Right lobe of liver (tissue), 4 donors: ENCODE data around the gene U2AF1L4.

ENCODE experiments used
- POLR2A ChIP-seq: fragments of 450-650 bp; IDR thresholded peaks from one replicate; pipeline ENCODE4 v1.6.1; 2017; ENCODE audit warnings: antibody characterized with exemption, mild to moderate bottlenecking
- TF ChIP-seq, protein P1 (sequence below), 4 donors: fragments of 200-600 bp in 3 of 4; fragments of 450-650 bp in 1 of 4; IDR thresholded peaks; one replicate each; pipeline versions ENCODE4 v1.5.1 to v1.8.0; 2016 to 2022; ENCODE audit warnings: antibody characterized with exemption in 4 of 4, mild to moderate bottlenecking in 2 of 4
- donor health status: DM: no; HTN: no; CAD: no.
- donor health status: DM: no; HTN: no; CAD: no.
- donor health status: DM: no; HTN: yes; CAD: no.

DNA sequence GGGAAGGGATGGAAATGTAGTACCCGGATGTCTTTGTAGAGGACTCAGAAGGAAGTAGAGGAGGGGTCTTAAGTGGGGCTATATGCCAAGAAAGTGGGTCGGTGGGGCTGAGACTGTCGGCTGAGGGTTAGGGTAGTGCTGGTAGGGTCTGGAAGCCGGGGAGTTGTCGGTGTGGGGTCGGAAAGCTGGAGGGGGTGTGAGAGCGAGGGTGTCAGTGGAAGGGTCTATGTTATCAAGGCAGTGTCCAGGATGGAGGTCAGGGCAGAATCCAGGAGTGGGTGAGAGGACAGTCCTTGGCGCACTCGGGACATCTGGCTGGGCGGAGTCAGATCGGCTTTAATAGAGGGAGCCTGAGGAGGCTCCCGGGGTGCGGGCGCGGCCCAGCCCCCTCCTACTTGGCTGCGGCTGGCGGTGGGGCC, 9.9 kb upstream of the U2AF1L4 start:
- TF ChIP-seq, protein P1, sequence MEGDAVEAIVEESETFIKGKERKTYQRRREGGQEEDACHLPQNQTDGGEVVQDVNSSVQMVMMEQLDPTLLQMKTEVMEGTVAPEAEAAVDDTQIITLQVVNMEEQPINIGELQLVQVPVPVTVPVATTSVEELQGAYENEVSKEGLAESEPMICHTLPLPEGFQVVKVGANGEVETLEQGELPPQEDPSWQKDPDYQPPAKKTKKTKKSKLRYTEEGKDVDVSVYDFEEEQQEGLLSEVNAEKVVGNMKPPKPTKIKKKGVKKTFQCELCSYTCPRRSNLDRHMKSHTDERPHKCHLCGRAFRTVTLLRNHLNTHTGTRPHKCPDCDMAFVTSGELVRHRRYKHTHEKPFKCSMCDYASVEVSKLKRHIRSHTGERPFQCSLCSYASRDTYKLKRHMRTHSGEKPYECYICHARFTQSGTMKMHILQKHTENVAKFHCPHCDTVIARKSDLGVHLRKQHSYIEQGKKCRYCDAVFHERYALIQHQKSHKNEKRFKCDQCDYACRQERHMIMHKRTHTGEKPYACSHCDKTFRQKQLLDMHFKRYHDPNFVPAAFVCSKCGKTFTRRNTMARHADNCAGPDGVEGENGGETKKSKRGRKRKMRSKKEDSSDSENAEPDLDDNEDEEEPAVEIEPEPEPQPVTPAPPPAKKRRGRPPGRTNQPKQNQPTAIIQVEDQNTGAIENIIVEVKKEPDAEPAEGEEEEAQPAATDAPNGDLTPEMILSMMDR (IDR thresholded peaks at IDR 0.05): no peak
- TF ChIP-seq POLR2A: no peak
